Activated T-cell treated with anti-CD3 and anti-CD28 coated beads for 48 hours (primary cell): ENCODE data around the gene LTBP4.
A peak's percentile ranks its signal among the peaks of the same experiment; 100 is the strongest.
"Not testable (repeated sequence)": the region's sequence is repeated elsewhere in the genome, so short reads cannot be mapped to it uniquely, and the experiment has no call there.

Source experiments
- DNase-seq: peaks from one replicate; pipeline ENCODE4 v3.0.0-alpha.2; 2020; ENCODE audit warnings: low read depth

LTBP4 gene

GRCh38 chr19:40629346-40629745 lies 28.2 kb downstream of the LTBP4 start:
- no peak for DNase-seq

DNA sequence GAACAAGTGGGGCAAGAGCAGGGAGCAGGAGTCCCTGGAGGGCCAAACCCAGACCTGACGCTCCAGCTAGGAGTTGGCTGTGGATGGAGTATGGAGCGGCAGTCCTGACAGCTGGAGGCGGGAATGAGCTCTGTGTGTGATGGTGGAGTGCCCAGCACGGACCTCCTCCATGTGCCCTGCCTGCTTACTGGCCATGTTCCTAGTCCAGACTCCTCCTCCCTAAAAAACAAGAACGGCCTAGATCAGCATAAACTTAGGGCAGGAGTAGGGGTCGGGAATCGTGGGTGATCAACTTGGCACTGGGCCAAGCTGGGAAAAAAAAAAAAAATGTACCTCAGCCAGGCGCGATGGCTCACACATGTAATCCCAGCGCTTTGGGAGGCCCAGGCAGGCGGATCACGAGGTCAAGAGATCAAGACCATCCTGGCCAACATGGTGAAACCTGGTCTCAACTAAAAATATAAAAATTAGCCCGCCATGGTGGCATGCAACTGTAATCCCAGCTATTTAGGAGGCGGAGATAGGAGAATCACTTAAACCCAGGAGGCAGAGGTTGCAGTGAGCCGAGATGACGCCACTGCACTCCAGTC lies 29.5 kb downstream of the LTBP4 start:
- DNase-seq: no peak

- no peak for DNase-seq
These were observed 31.3 kb downstream of the LTBP4 start for GRCh38 chr19:40632311-40633036.

GRCh38 chr19:40633207-40633606 lies 32.0 kb downstream of the LTBP4 start:
- DNase-seq: no peak

GRCh38 chr19:40638327-40638726 lies 37.2 kb downstream of the LTBP4 start:
- DNase-seq: no peak

DNA sequence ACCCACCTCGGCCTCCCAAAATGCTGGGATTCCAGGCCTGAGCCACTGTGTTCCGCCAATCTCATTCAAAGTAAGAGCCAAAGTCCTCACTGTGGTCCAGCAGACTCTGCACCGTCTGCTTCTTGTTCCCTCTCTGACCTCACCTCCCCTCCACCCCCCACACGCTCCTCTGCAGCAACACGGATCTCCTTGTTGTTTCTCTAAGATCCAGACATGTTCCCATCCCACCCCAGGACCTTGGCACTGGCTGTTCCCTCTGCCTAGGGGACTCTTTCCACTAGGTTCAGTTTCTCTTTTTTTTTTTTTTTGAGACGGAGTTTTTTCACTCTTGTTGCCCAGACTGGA lies 38.4 kb downstream of the LTBP4 start:
- DNase-seq: no peak

DNA sequence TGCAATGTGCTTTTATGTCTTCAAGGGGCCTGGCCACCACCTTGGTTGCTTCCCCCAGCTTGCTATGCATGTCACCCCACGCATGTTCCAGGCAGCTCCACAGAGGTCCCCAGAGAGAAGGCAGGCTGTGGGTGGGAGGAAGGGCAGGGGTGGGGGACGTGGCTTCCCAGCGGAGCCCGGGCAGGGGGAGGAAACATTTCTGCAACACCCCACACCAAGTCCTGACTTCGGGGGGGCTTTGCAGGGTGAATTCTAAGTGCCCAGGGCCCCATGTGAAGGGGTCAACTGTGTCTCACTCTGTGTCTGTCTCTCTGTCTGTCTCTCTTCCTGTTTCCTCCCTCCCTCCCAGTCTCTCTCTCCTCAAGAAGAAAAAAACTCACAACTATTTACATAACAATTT lies 39.6 kb downstream of the LTBP4 start:
- no peak for DNase-seq

DNA sequence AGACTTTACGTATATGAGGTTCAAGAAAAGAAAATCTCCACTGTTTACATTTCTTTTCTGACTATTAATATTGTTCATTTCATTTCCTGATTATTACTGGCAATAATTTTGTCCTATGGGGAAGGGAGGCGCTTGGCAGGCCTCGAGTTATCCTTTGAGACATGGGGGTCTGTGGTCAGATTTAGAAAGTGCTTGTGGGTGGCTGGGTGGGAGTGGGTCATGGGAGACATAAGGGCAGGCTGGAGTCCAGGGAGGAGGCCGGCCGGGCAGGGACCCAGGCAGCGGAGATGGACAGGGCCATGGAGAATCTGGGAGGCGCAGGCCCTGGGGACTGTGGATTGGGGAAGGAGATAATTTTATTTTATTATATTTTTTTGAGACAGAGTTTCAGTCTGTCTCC lies 40.1 kb downstream of the LTBP4 start:
- no peak for DNase-seq

- DNase-seq: no peak
These were observed 41.0 kb downstream of the LTBP4 start for GRCh38 chr19:40642051-40642706.

- no peak for DNase-seq
These were observed 41.7 kb downstream of the LTBP4 start for GRCh38 chr19:40642757-40643305.

- DNase-seq: no peak
These were observed 45.6 kb downstream of the LTBP4 start for GRCh38 chr19:40646743-40647254.

- not testable (repeated sequence) for DNase-seq
These were observed 48.9 kb downstream of the LTBP4 start for GRCh38 chr19:40649903-40650675.

DNA sequence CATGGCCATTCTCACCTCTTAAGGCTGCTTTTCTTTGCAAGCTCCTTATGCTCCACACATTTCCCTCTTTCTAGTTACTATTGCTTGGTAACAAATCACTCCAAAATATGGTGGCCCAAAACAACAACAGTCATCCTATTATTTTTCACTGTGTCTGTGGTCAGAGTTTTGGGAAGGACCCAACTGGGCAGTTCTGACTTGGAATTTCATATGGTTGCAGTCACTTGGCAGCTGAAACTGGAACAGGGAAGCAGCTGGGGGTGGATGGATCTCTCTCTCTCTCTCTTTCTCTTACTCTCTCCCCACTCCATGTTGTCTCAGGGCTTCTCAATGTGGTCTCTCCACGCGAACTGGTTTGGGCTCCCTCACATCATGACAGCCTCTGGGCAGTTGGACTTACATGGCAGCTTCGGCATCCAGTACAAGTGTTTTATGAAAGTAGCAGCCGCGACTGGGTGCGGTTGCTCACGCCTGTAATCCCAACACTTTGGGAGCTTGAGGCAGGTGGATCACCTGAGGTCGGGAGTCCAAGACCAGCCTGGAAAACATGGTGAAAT lies 49.7 kb downstream of the LTBP4 start:
- no peak for DNase-seq

DNA sequence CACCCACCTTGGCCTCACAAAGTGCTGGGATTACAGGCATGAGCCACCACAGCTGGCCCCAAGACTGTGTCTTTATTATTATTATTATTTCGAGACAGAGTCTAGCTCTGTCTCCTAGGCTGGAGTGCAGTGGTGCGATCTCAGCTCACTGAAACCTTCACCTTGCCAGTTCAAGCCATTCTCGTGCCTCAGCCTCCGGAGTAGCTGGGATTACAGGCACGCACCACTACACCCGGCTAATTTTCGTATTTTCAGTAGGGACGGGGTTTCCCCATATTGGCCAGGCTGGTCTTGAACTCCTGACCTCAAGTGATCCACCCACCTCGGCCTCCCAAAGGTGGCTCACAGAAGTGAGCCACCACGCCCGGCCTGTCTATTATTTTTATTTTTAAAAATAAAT lies 51.1 kb downstream of the LTBP4 start:
- DNase-seq: not testable (repeated sequence)

DNA sequence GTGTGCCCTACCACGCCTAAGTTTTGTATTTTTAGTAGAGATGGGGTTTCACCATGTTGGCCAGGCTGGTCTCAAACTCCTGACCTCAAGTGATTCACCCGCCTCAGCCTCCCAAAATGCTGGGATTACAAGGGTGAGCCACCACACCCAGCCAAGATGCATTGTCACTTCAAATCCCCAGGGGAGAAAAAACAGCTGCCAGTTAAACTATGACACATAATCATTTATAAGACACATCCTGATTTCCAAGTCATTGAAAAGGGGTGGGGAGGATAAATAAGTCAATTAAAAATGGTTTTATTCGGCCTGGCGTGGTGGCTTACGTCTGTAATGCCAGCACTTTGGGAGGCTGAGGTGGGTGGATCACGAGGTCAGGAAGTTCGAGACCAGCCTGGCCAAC lies 54.5 kb downstream of the LTBP4 start:
- DNase-seq: not testable (repeated sequence)

GRCh38 chr19:40658031-40658430 lies 56.9 kb downstream of the LTBP4 start:
- no peak for DNase-seq

GRCh38 chr19:40659116-40659515 lies 57.9 kb downstream of the LTBP4 start:
- no peak for DNase-seq

DNA sequence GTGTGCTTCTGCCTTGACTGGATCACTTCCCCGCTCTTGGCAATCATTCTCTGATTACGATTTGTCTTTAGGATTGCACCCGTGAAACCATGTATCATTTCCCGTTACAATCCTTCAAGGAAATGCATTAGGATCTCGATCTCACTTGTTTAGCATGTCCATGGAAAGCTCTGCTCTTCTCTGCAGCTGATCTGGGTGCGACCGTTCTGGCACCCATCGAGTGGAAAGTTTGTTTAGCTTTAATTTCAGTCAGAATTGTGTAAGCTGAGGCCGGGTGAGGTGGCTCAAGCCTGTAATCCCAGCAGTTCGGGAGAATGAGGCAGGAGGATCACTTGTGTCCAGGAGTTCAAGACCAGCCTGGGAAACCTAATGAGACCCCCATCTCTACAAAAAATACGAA lies 58.4 kb downstream of the LTBP4 start:
- DNase-seq: no peak

GRCh38 chr19:40661616-40662015 lies 60.4 kb downstream of the LTBP4 start:
- DNase-seq: no peak

- DNase-seq: peak; percentile 91
These were observed 61.9 kb downstream of the LTBP4 start for GRCh38 chr19:40662925-40663694.
